NCI-H524 treated with DMSO at 0.1 percent for 48 hours (cell line): ENCODE results near the gene PWP1.

Experiments used
- DNase-seq: peaks from one replicate; lab custom pipeline; 2025; lab: John Stamatoyannopoulos, UW

Gene PWP1

DNA sequence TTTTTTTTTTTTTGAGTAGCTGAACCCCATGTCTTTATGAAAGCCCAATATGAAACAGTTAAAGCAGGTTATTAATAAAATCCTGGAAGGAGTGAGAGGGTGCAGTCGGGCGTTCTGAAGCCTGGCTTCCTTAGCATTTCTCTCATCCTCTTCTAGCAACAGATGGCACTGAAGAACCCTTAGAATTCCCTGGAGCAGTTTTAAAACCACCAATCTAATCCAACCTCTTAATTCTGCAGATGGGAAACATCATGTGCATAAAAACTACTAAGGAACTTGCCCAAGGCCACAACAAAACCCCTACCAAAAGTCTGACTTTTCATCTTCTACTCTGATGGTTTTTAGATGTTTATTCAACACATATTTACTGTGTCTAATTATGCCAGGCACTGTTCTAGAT is 50.2 kb downstream of the PWP1 start:
- DNase-seq = peak; percentile 86

DNA sequence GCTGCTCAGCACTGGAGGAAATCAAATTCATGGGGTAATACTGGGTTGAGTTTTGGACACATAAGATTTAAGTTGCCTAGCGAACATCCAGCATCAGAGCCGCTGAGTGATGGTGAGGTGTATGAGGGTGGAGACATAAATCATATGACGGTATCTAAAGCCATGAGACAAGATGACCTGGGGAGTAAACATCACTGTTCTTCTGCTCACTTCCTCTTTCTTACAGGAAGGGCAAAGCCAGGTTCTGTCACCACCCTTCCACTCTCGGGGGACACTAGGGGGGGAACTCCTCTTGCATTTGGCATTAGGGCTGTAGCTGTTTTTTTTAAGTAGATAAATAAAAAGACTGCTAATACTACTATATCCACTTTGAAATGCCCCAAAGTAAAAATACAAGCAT is 51.3 kb downstream of the PWP1 start:
- no peak for DNase-seq

DNA sequence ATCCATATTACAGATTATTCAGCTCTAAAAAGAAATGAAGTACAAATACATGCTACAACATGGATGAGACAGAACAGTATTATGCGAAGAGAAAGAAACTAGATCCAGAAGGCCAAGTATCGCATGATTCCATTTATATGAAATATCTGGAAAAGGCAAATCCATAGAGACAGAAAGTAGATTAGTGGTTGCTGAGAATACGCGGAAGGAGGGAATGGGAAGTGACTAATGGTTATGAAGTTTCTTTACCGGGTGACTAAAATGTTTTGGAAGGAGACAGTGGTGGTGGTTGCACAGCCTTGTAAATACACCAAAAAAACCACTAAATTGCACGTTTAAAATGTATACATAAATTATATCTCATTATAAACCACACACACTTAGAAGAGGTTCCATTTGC is 62.9 kb downstream of the PWP1 start:
- no peak for DNase-seq

DNA sequence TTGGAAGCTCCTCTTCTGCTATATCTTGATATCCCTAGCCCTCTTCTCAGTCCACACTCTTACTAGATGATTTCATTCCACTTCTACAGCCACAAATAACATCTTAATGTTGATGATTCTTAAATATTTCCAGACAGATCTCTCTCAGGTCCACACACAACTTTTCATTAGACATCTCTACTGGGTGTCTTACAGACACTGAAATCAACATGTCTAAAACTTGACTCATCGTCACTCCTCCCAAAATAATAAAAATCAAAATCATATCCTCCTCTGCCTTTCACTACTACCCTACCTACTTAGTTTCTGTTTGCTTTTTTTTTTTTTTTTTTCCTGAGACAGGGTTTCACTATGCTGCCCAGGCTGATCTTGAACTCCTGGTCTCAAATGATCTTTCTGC is 63.5 kb downstream of the PWP1 start:
- no peak for DNase-seq

DNA sequence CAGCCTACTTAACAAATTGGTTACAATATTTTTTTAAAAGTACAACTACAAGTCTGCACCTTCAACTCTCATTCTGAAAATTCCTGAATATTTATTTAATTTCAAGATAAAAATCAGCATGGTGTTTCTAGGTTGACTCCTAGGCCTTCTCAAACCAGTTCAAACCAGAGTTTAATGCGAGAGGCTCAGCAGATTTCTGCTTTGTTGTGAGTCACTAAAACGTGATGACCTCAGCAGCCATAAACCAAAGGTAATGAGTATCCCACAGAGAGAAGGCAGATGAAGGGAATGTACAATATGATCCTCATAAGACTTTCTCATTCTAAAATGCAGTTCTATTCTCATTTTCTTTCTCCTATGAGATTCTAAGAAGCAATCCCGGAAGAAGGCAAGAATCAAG is 73.8 kb downstream of the PWP1 start:
- DNase-seq = no peak

DNA sequence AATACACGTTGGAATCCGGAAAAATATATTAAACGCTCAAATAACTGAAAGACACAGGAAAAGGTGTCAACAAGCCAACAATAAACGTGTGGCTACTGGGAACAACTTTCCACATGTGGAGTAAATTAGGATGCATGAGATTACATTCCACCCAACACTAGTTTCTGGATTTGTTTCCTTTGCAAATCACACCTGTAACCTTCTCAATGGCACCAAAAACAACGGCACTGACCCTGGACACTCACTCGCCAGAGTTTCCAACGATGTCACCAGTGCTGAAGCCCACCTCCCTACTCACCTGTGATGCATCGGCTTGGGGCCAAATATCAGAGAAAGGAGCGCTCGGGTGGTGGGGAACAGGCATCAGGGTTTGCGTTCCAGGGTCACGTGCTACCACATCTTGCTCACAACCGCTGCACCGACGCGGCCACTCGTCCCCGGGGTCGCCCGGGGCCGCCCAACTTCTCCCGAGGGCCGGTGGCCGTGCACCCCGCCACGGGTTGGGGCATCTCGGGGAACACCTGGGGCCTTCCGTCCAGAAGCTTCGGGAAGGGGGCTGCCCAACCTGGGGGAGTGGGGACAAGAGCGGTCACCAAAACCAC is 74.7 kb downstream of the PWP1 start:
- DNase-seq = no peak

DNA sequence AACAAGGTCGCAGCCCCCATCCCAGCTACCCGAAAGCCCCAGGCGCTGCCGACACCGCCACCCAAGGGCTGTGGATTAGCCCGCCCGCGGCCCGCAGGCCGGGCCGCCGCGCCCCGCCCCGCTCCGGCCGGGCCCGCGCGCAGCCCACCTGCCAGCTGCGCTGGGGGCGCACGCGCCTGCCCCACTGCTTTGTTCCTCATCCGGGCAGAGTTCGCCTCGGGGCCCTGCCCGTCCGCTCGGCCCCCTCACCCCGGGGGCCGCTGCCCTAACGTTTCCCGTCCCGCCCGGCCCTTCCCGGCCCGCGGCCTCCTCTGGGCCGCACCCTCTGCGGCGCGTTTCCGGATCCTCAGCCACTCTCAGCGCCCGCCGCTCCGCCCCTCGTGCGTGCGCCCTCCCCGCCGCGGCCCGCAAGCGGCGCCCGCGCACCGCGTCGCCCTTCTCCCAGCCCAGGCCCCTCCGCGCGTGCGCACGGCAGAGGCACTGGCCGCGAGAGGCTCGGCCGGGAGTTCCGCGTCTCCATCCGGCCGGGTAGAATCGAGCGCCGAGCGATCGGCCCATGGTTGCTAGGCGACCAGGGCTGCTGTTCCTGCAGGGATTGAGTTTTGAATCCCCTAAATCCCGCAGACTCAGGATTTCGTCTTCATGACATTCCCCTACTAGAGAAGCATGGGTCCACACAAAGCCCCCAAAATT is 75.4 kb downstream of the PWP1 start, which contains the start of gene PRDM4:
Gene PRDM4 (minus strand): TSS at position 329 of the 693 bp plus-strand sequence. CDS start 622 bp downstream, outside the sequence.
- peak; percentile 48 for DNase-seq

DNA sequence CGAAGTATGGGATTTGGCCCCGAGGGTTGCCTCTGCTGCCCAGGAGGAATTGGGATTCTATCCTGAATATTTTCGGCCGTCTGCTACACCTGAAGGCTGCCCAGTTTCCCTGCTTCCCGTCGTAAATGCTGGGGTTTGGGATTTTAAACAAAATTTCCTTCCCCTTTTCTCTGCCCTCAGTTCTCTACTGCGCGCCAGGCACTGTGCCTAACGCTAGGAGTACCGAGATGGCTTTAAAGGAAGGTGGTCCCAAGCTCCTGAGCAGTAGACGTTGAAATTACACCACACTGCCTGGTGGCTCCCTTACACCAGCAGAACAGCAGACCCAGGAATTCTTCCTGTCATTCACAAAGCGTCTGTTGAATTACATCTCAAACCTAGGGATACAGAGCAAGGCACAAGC is 75.9 kb downstream of the PWP1 start:
- DNase-seq = no peak
